HEK293 (cell line): ENCODE data around the gene CCP110.

ENCODE experiments used
- BCL11A ChIP-seq: fragments of 450-650 bp; formaldehyde crosslinking; IDR thresholded peaks from 2 replicates; pipeline ENCODE4 v1.5.1; 2016; ENCODE audit warnings: low read depth, missing biosample characterization, missing genetic modification characterization
- CTCF ChIP-seq: fragments of 450-650 bp; formaldehyde crosslinking; IDR thresholded peaks from 2 replicates; pipeline ENCODE4 v1.5.1; 2016; ENCODE audit warnings: missing biosample characterization, missing genetic modification characterization
- RBAK ChIP-seq: fragments of 450-650 bp; formaldehyde crosslinking; IDR thresholded peaks from 2 replicates; pipeline ENCODE4 v1.5.1; 2016; ENCODE audit warnings: missing biosample characterization, missing genetic modification characterization
- YY1 ChIP-seq: fragments of 450-650 bp; formaldehyde crosslinking; IDR thresholded peaks from 2 replicates; pipeline ENCODE4 v1.5.1; 2018; ENCODE audit warnings: missing biosample characterization, missing genetic modification characterization
- ZNF175 ChIP-seq: fragments of 450-650 bp; formaldehyde crosslinking; IDR thresholded peaks from 2 replicates; pipeline ENCODE4 v1.5.1; 2016; ENCODE audit warnings: missing biosample characterization, missing genetic modification characterization
- ZNF274 ChIP-seq, 2 experiments: fragments of 200-500 bp in 1 of 2; fragments of 450-650 bp in 1 of 2; sonication (Bioruptor generic) in 1 of 2; formaldehyde crosslinking in 1 of 2; IDR thresholded peaks; 2 replicates each; pipeline versions ENCODE4 v1.5.1 to v1.6.1; 2014 to 2016; ENCODE audit warnings: borderline replicate concordance in 1 of 2, inconsistent platforms in 1 of 2, low read length in 1 of 2, missing biosample characterization in 1 of 2, missing genetic modification characterization in 1 of 2
- ZNF654 ChIP-seq: fragments of 450-650 bp; formaldehyde crosslinking; IDR thresholded peaks from 2 replicates; pipeline ENCODE4 v1.5.1; 2016; ENCODE audit warnings: low read depth, missing biosample characterization, missing genetic modification characterization

GRCh38 chr16:19474617-19475016 is 49.1 kb upstream of the CCP110 start:
- TF ChIP-seq YY1 (tag by site-specific recombination) (no peak), ZNF274 (IDR thresholded peaks at IDR 0.05; ENCODE audit: low read length) (no peak), ZNF274 (tag by site-specific recombination; IDR thresholded peaks at IDR 0.05; ENCODE audit: borderline replicate concordance) (no peak), BCL11A (tag by site-specific recombination) (no peak), ZNF654 (tag by site-specific recombination) (no peak), CTCF (tag by site-specific recombination) (no peak), ZNF175 (no peak), RBAK (tag by site-specific recombination) (no peak)
